Measurements from ENCODE around the gene ULK4.

Gene ULK4

GRCh38 chr3:41490360-41490759 lies 471.5 kb downstream of the ULK4 start:
- Histone ChIP-seq H3K27me3 (ENCODE audit: insufficient read depth, poor library complexity, severe bottlenecking) (no peaks in the 10 kb centered on the region), H3K4me1 (ENCODE audit: insufficient read depth, poor library complexity, severe bottlenecking) (no peaks in the 10 kb centered on the region), H3K4me3 (ENCODE audit: severe bottlenecking) (no peak overlapping the region), H3K9me3 (ENCODE audit: severe bottlenecking) (no peaks in the 10 kb centered on the region), H3K27ac (ENCODE audit: poor library complexity, severe bottlenecking) (no peak overlapping the region), H3K36me3 (ENCODE audit: low read depth) (no peaks in the 10 kb centered on the region)
- ATAC-seq (ENCODE audit: low read depth) (no peak), DNase-seq (ENCODE audit: low spot score) (no peak)
- no peak for TF ChIP-seq CTCF (IDR thresholded peaks at IDR 0.05; ENCODE audit: poor library complexity, severe bottlenecking)

- Histone ChIP-seq H3K4me3 (ENCODE audit: severe bottlenecking) (no peak overlapping the region), H3K36me3 (ENCODE audit: low read depth) (no peaks in the 10 kb centered on the region), H3K4me1 (ENCODE audit: insufficient read depth, poor library complexity, severe bottlenecking) (no peaks in the 10 kb centered on the region), H3K9me3 (ENCODE audit: severe bottlenecking) (no peaks in the 10 kb centered on the region), H3K27ac (ENCODE audit: poor library complexity, severe bottlenecking) (no peak overlapping the region), H3K27me3 (ENCODE audit: insufficient read depth, poor library complexity, severe bottlenecking) (no peaks in the 10 kb centered on the region)
- DNase-seq (ENCODE audit: low spot score) (no peak), ATAC-seq (ENCODE audit: low read depth) (no peak)
- TF ChIP-seq CTCF (IDR thresholded peaks at IDR 0.05; ENCODE audit: poor library complexity, severe bottlenecking), result no peak
Observed at GRCh38 chr3:41489231-41489630, 472.7 kb downstream of the ULK4 start.

GRCh38 chr3:41488501-41488900 lies 473.4 kb downstream of the ULK4 start:
- DNase-seq (ENCODE audit: low spot score), result no peak

GRCh38 chr3:41485484-41485883 lies 476.4 kb downstream of the ULK4 start:
- Histone ChIP-seq H3K9me3 (ENCODE audit: severe bottlenecking) (no peaks in the 10 kb centered on the region), H3K27ac (ENCODE audit: poor library complexity, severe bottlenecking) (no peak overlapping the region), H3K4me3 (ENCODE audit: severe bottlenecking) (no peak overlapping the region), H3K27me3 (ENCODE audit: insufficient read depth, poor library complexity, severe bottlenecking) (no peaks in the 10 kb centered on the region), H3K4me1 (ENCODE audit: insufficient read depth, poor library complexity, severe bottlenecking) (no peaks in the 10 kb centered on the region), H3K36me3 (ENCODE audit: low read depth) (no peaks in the 10 kb centered on the region)
- TF ChIP-seq CTCF (IDR thresholded peaks at IDR 0.05; ENCODE audit: poor library complexity, severe bottlenecking), result no peak
- no peak for DNase-seq (ENCODE audit: low spot score)
- no peak for ATAC-seq (ENCODE audit: low read depth)

More at GRCh38 chr3:41488501-41488900, 473.4 kb downstream of the ULK4 start:
- H3K4me3 ChIP-seq (ENCODE audit: severe bottlenecking), result no peak overlapping the region
- H3K27ac ChIP-seq (ENCODE audit: poor library complexity, severe bottlenecking), result no peak overlapping the region
- ATAC-seq (ENCODE audit: low read depth), result no peak
- TF ChIP-seq CTCF (IDR thresholded peaks at IDR 0.05; ENCODE audit: poor library complexity, severe bottlenecking), result no peak
- H3K27me3 ChIP-seq (ENCODE audit: insufficient read depth, poor library complexity, severe bottlenecking), result no peaks in the 10 kb centered on the region
- H3K36me3 ChIP-seq (ENCODE audit: low read depth), result no peaks in the 10 kb centered on the region
- H3K9me3 ChIP-seq (ENCODE audit: severe bottlenecking), result no peaks in the 10 kb centered on the region
- no peaks in the 10 kb centered on the region for H3K4me1 ChIP-seq (ENCODE audit: insufficient read depth, poor library complexity, severe bottlenecking)

- Histone ChIP-seq H3K9me3 (ENCODE audit: severe bottlenecking) (no peaks in the 10 kb centered on the region), H3K36me3 (ENCODE audit: low read depth) (no peaks in the 10 kb centered on the region), H3K4me1 (ENCODE audit: insufficient read depth, poor library complexity, severe bottlenecking) (no peaks in the 10 kb centered on the region), H3K27me3 (ENCODE audit: insufficient read depth, poor library complexity, severe bottlenecking) (no peaks in the 10 kb centered on the region), H3K27ac (ENCODE audit: poor library complexity, severe bottlenecking) (no peak overlapping the region), H3K4me3 (ENCODE audit: severe bottlenecking) (no peak overlapping the region)
- ATAC-seq (ENCODE audit: low read depth) (no peak), DNase-seq (ENCODE audit: low spot score) (no peak)
- TF ChIP-seq CTCF (IDR thresholded peaks at IDR 0.05; ENCODE audit: poor library complexity, severe bottlenecking), result no peak
Observed at GRCh38 chr3:41482134-41482533, 479.8 kb downstream of the ULK4 start.
